Small intestine (tissue), 7 donors: ENCODE results near the gene PCDHGA10. TPM values are rescaled to one million over a fixed set of nuclear protein-coding genes. Genes with fewer than 3 reads are reported as not detected.

ENCODE experiments used
- DNase-seq, 2 donors: peaks; one replicate each; pipeline versions ENCODE4 v3.0.0 to v3.0.0-alpha.2; 2013
- FAIRE-seq: peaks from 2 replicates; lab custom pipeline; 2012; peaks lifted over from hg19 to GRCh38; lab: Jason Lieb, UNC
- H3K27ac ChIP-seq, 3 donors: one replicate each; pipeline ENCODE4 v1.5.1; 2013; ENCODE audit warnings: low read length in 2 of 3, mild to moderate bottlenecking in 2 of 3, control low read depth in 1 of 3, inconsistent platforms in 1 of 3, low read depth in 1 of 3, moderate library complexity in 1 of 3
- H3K27me3 ChIP-seq, 3 donors: one replicate each; pipeline ENCODE4 v1.6.1; 2013; ENCODE audit warnings: low read length in 3 of 3, inconsistent platforms in 1 of 3; ENCODE audit not compliant: control insufficient read depth in 3 of 3, insufficient read depth in 3 of 3
- H3K36me3 ChIP-seq, 3 donors: one replicate each; pipeline ENCODE4 v1.6.1; 2013; ENCODE audit warnings: low read length in 3 of 3, inconsistent platforms in 1 of 3, low read depth in 1 of 3, mild to moderate bottlenecking in 1 of 3, moderate library complexity in 1 of 3; ENCODE audit not compliant: control insufficient read depth in 3 of 3, insufficient read depth in 2 of 3
- H3K4me1 ChIP-seq, 3 donors: one replicate each; pipeline ENCODE4 v1.6.1; 2013; ENCODE audit warnings: low read length in 2 of 3, inconsistent platforms in 1 of 3, low read depth in 1 of 3, mild to moderate bottlenecking in 1 of 3, moderate library complexity in 1 of 3; ENCODE audit not compliant: control insufficient read depth in 3 of 3, insufficient read depth in 2 of 3
- H3K4me3 ChIP-seq, 3 donors: one replicate each; pipeline ENCODE4 v1.5.1; 2013; ENCODE audit warnings: low read length in 3 of 3, control low read depth in 1 of 3, inconsistent platforms in 1 of 3, low read depth in 1 of 3, mild to moderate bottlenecking in 1 of 3, moderate library complexity in 1 of 3
- H3K9me3 ChIP-seq, 2 donors: one replicate each; pipeline ENCODE4 v1.6.1; 2013; ENCODE audit warnings: low read depth in 1 of 2, low read length in 1 of 2; ENCODE audit not compliant: control insufficient read depth in 2 of 2, insufficient read depth in 1 of 2
- WGBS, 3 donors: extraction: QIAGEN DNeasy Blood & Tissue Kit; methylation state at CpG; one replicate each; pipeline ENCODE4 v1.1.7; 2013; 5-methylcytosine and 5-hydroxymethylcytosine counted together
- polyA plus RNA-seq, 4 donors: library from polyadenylated mRNA; stranded (reverse) in 3 of 4; unstranded in 1 of 4; fragments of 200-250 nt in 3 of 4; fragments of 120-200 nt in 1 of 4; gene quantifications; one replicate each; pipeline versions ENCODE4 v1.2.1 to v1.2.3, GENCODE V29; 2013
- donor health status: healthy with polysubstance abuse.
- donor health status: control.
- donor health status: control.
- donor health status: Bipolar disorder and iron deficiency.
- donor health status: healthy.

PCDHGA10 gene
- polyA plus RNA-seq, 4 donors: 0.27 to 2.2 (median 1.2) TPM; not detected in 1

DNA sequence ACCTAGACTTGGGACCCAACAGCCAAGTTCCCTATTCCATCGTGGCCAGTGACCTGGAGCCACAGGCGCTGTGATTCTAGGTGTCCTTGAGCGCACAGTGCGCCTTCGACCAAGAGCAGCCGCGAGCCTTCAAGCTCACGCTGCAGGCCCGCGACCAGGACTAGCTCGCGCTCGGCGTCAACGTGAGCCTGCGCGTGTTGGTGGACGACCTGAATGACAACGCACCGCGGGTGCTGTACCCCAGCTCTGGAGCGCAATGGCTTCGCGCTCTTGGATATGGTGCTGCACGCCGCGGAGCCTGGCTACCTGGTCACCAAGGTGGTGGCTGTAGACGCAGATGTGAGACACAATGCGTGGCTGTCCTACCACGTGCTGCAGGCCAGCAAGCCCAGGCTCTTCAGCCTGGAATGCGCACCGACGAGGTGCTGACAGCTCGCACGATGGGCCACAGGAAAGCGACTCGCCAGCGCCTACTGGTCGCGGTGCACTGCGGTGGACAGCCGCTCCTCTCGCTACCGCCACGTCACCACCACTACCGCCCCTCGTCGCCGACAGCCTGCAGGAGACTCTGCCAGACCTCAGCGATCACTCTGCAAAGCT lies 28.9 kb downstream of the PCDHGA10 start:
- Histone ChIP-seq H3K36me3 (no peaks in the 10 kb centered on the region), H3K9me3 (peaks cover 0 to 39% of the 10 kb centered on the region in 2 donors), H3K4me1 (no peaks in the 10 kb centered on the region), H3K27me3 (peaks cover 0 to 2% (median 0%) of the 10 kb centered on the region in 3 donors), H3K4me3 (no peak overlapping the region), H3K27ac (no peak overlapping the region)
- DNase-seq (no peak), FAIRE-seq (no peak)
- WGBS, 3 donors: 50 to 68% (median 68%) methylated on average over 50 of the region's 50 CpGs

- FAIRE-seq (no peak), DNase-seq (no peak)
- Histone ChIP-seq H3K9me3 (peaks cover 0 to 2% of the 10 kb centered on the region in 2 donors), H3K4me3 (no peak overlapping the region), H3K4me1 (no peaks in the 10 kb centered on the region), H3K27ac (no peak overlapping the region), H3K36me3 (peaks cover 0 to 2% (median 0%) of the 10 kb centered on the region in 3 donors), H3K27me3 (no peaks in the 10 kb centered on the region)
- WGBS, 3 donors: 92 to 94% (median 94%) methylated on average over 3 of the region's 3 CpGs
These were observed 52.6 kb downstream of the PCDHGA10 start for GRCh38 chr5:141465351-141465750.

Other genes starting within 250 kb of the PCDHGA10 start
- 1 to 10 TPM in 1 of 4 donors, under 1 TPM in 2, not detected in 1; 0.27 to 1.1 (median 0.36) TPM for gene PCDHB7, start 240.3 kb upstream of the PCDHGA10 start, polyA plus RNA-seq
- gene PCDHB8, start 235.2 kb upstream of the PCDHGA10 start, polyA plus RNA-seq: under 1 TPM in 2 of 4 donors, not detected in 2; 0.18 to 0.49 TPM
- gene PCDHB16, start 230.6 kb upstream of the PCDHGA10 start, polyA plus RNA-seq: under 1 TPM in 2 of 4 donors, not detected in 2; 0.37 to 0.65 TPM
- under 1 TPM in 2 of 4 donors, not detected in 2; 0.34 to 0.44 TPM for gene PCDHB9, start 225.8 kb upstream of the PCDHGA10 start, polyA plus RNA-seq
- 1 to 10 TPM in 2 of 4 donors, not detected in 2; 1.1 to 1.3 TPM for gene PCDHB10, start 220.6 kb upstream of the PCDHGA10 start, polyA plus RNA-seq
- gene PCDHB11, start 213.4 kb upstream of the PCDHGA10 start, polyA plus RNA-seq: under 1 TPM in 2 of 4 donors, not detected in 2; 0.27 to 0.65 TPM
- gene PCDHB12, start 204.3 kb upstream of the PCDHGA10 start, polyA plus RNA-seq: under 1 TPM in 2 of 4 donors, not detected in 2; 0.46 to 0.71 TPM
- under 1 TPM in 2 of 4 donors, not detected in 2; 0.49 to 0.71 TPM for gene PCDHB13, start 199.1 kb upstream of the PCDHGA10 start, polyA plus RNA-seq
- 1 to 10 TPM in 1 of 4 donors, under 1 TPM in 1, not detected in 2; 0.81 to 1.5 TPM for gene PCDHB14, start 189.6 kb upstream of the PCDHGA10 start, polyA plus RNA-seq
- gene PCDHB15, start 167.6 kb upstream of the PCDHGA10 start, polyA plus RNA-seq: 1 to 10 TPM in 2 of 4 donors, under 1 TPM in 2; 0.22 to 1.7 (median 0.65) TPM
- under 1 TPM in 3 of 4 donors, not detected in 1; 0.12 to 0.45 (median 0.15) TPM for gene SLC25A2, start 108.9 kb upstream of the PCDHGA10 start, polyA plus RNA-seq
- gene TAF7, start 92.2 kb upstream of the PCDHGA10 start, polyA plus RNA-seq: 10 to 100 TPM; 58.8 to 91.9 (median 66.1) TPM
- under 1 TPM in 3 of 4 donors, not detected in 1; 0.10 to 0.27 (median 0.13) TPM for gene PCDHGA1, start 82.5 kb upstream of the PCDHGA10 start, polyA plus RNA-seq
- under 1 TPM in 3 of 4 donors, not detected in 1; 0.27 to 0.81 (median 0.64) TPM for gene PCDHGA2, start 74.2 kb upstream of the PCDHGA10 start, polyA plus RNA-seq
- gene PCDHGA3, start 69.2 kb upstream of the PCDHGA10 start, polyA plus RNA-seq: under 1 TPM in 2 of 4 donors, not detected in 2; 0.24 to 0.49 TPM
- under 1 TPM in 2 of 4 donors, not detected in 2; 0.19 to 0.21 TPM for gene PCDHGB1, start 62.9 kb upstream of the PCDHGA10 start, polyA plus RNA-seq
- gene PCDHGA4, start 58.0 kb upstream of the PCDHGA10 start, polyA plus RNA-seq: under 1 TPM in 2 of 4 donors, not detected in 2; 0.31 to 0.43 TPM
- under 1 TPM in 2 of 4 donors, not detected in 2; 0.37 to 0.68 TPM for gene PCDHGB2, start 53.0 kb upstream of the PCDHGA10 start, polyA plus RNA-seq
- gene PCDHGA5, start 48.8 kb upstream of the PCDHGA10 start, polyA plus RNA-seq: under 1 TPM in 2 of 4 donors, not detected in 2; 0.43 to 0.68 TPM
- under 1 TPM in 2 of 4 donors, not detected in 2; 0.31 to 0.43 TPM for gene PCDHGB3, start 42.7 kb upstream of the PCDHGA10 start, polyA plus RNA-seq
- 1 to 10 TPM in 1 of 4 donors, under 1 TPM in 1, not detected in 2; 0.72 to 1.0 TPM for gene PCDHGA6, start 39.1 kb upstream of the PCDHGA10 start, polyA plus RNA-seq
- gene PCDHGA7, start 30.2 kb upstream of the PCDHGA10 start, polyA plus RNA-seq: under 1 TPM in 2 of 4 donors, not detected in 2; 0.30 to 0.32 TPM
- gene PCDHGB4, start 25.3 kb upstream of the PCDHGA10 start, polyA plus RNA-seq: under 1 TPM in 2 of 4 donors, not detected in 2; 0.75 to 0.77 TPM
- gene PCDHGA8, start 20.4 kb upstream of the PCDHGA10 start, polyA plus RNA-seq: under 1 TPM in 2 of 4 donors, not detected in 2; 0.10 to 0.15 TPM
- gene PCDHGB5, start 15.0 kb upstream of the PCDHGA10 start, polyA plus RNA-seq: 1 to 10 TPM in 2 of 4 donors, under 1 TPM in 1, not detected in 1; 0.27 to 1.6 (median 1.2) TPM
- 1 to 10 TPM in 1 of 4 donors, under 1 TPM in 1, not detected in 2; 0.75 to 1.0 TPM for gene PCDHGA9, start 10.2 kb upstream of the PCDHGA10 start, polyA plus RNA-seq
- 1 to 10 TPM in 2 of 4 donors, not detected in 2; 1.3 to 1.4 TPM for gene PCDHGB6, start 5.0 kb upstream of the PCDHGA10 start, polyA plus RNA-seq
- 1 to 10 TPM in 2 of 4 donors, not detected in 2; 1.8 to 2.8 TPM for gene PCDHGB7, start 4.7 kb downstream of the PCDHGA10 start, polyA plus RNA-seq
- 1 to 10 TPM in 1 of 4 donors, under 1 TPM in 1, not detected in 2; 0.81 to 1.0 TPM for gene PCDHGA11, start 8.1 kb downstream of the PCDHGA10 start, polyA plus RNA-seq
- 1 to 10 TPM in 1 of 4 donors, under 1 TPM in 2, not detected in 1; 0.41 to 1.5 (median 0.54) TPM for gene PCDHGA12, start 17.5 kb downstream of the PCDHGA10 start, polyA plus RNA-seq
- gene PCDHGC3, start 63.0 kb downstream of the PCDHGA10 start, polyA plus RNA-seq: 10 to 100 TPM in 2 of 4 donors, 1 to 10 TPM in 2; 2.5 to 33.3 (median 8.9) TPM
- gene PCDHGC4, start 72.0 kb downstream of the PCDHGA10 start, polyA plus RNA-seq: under 1 TPM in 2 of 4 donors, not detected in 2; 0.34 TPM
- gene PCDHGC5, start 76.1 kb downstream of the PCDHGA10 start, polyA plus RNA-seq: under 1 TPM in 2 of 4 donors, not detected in 2; 0.07 to 0.18 TPM
- 10 to 100 TPM; 58.4 to 97.3 (median 90.6) TPM for gene DIAPH1, start 206.0 kb downstream of the PCDHGA10 start, polyA plus RNA-seq
- gene HDAC3, start 223.9 kb downstream of the PCDHGA10 start, polyA plus RNA-seq: 10 to 100 TPM; 39.0 to 65.0 (median 49.6) TPM
- 1 to 10 TPM; 1.9 to 5.4 (median 3.8) TPM for gene RELL2, start 224.0 kb downstream of the PCDHGA10 start, polyA plus RNA-seq
- gene FCHSD1, start 238.4 kb downstream of the PCDHGA10 start, polyA plus RNA-seq: 10 to 100 TPM in 3 of 4 donors, 1 to 10 TPM in 1; 8.3 to 22.0 (median 13.6) TPM